Inflammatory macrophage (primary cell): Measurements from ENCODE around the gene CCNG2.
A peak's percentile ranks its signal among the peaks of the same experiment; 100 is the strongest.

ENCODE experiments used
- DNase-seq, 2 donors: peaks; one replicate each; pipeline ENCODE4 v3.0.0-alpha.2; 2020 to 2022

Gene CCNG2

DNA sequence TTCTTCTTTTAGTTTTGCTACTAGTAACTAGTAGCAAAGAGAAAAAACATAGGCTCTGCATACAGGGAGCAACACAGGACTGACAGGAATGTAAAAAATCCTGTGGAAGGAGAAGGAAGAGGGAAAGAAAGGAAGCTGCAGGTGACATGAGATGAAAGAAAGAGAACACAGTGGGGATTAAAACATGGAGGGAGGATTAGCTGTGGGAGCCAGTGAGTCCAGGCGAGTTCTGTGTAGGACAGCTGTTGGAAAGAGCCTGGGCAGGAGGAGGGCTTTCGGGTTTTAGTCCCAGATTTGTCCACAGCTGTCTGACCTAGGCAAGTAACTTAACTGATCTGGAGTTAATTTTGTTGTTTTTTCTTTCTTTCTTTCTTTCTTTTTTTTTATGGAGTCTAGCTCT is 21.6 kb downstream of the CCNG2 start:
- DNase-seq: no peak

DNA sequence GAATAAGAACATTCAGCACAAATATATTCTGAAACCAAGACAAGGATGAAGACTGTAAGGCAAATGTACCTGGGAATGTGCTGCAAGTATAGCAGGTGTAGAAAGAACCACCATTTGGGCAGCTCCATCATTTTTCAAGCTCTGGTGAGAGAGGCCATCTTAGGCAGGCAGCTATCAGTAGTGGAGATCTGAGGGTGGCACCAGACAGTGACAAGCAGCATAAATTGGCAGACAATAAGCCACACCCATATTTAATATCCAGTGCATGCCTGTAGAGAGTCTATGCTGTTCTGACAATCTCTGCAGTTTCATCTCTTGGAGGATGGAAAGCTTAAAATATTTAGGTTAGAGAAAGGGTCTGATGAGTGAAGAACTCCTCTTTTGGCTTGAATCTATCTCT is 22.5 kb downstream of the CCNG2 start:
- no peak for DNase-seq

DNA sequence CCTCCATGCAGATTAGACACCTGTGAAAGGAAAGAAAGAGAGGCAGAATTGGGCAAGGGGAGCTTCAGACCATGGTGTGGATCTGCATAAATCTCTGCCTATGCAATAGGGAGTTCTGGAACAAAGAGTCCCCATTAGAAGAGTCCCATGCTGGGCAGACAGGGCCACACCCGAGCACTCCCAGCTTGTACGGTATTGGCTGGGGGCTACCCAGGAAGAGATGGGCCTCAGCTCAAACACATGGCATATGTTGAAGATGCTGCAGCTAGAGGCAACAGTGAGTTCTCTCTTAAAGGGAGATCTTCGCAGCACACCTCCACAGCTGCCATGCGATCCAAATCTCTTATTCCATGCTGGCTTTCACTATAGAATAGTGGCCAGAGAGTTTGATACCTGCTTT is 24.7 kb downstream of the CCNG2 start:
- DNase-seq: no peak

DNA sequence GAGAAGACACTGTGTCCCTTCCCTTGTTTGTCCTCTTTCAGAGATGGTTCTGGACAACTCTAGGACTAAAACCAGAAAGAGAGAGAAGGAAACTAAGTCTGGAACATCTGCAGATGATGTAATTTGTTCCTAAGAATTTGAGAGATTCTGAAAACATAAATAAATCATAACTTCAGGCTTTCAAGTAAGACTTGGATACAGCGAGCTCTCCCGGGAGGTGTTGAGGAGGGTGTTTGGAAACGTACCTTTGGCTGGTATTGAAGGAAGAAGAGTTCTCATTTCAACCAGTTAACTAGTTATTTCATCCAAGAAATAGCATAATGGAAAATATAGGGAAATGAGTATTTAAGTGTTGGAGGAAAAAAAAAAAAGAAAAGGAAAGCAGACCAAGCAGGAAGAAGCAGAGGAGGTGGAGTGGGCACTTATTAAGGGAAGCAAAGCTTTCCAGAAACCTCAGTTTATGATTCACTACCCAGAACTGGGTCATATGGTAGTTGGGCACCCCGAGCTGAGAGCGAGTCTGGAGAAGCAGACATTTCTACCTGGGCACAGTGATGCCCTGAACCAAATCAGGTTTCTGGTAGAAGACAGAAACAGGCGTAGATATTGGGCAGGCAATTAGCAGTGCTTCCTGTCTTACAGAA is 26.9 kb downstream of the CCNG2 start:
- peak; percentile 52 to 64 for DNase-seq

DNA sequence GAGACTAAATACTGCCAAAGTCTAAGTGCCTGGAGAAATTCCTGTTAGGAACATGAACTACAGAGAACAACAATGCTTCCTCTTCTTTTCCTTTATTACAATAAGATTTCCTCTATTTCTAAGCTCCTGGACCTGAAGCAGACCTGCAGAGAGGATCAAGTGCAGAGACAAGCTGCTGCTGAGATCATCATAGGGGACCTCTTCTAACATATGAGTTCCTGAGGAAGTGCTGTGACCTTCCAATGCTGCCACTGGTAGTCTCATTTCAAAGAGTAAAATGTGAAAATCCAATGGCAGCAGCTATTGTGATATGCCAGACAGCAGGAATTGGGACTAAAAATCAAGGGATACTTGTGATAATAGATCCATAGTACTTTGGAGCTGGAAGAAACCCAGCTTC is 28.0 kb downstream of the CCNG2 start:
- DNase-seq: peak; percentile 43 to 67

DNA sequence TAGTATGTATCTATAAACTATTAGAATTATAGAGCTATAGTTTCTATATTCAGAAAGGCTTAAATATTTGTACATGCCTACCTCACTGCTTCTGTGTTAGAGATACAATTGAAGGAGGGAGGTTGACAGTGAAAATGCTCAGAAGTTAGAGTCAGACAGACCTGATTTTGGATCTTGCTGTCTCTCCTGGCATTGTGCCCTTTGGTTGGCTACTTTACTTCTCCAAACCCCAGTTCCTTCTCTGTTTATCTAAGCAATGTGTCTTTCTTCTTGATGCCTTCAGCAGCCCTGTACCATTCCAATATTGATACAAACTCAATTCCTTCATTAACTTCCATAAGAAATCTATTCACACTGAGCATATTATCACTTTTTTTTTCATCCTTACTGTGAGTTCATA is 28.7 kb downstream of the CCNG2 start:
- peak in 1 of 2 donors; percentile 17 for DNase-seq

DNA sequence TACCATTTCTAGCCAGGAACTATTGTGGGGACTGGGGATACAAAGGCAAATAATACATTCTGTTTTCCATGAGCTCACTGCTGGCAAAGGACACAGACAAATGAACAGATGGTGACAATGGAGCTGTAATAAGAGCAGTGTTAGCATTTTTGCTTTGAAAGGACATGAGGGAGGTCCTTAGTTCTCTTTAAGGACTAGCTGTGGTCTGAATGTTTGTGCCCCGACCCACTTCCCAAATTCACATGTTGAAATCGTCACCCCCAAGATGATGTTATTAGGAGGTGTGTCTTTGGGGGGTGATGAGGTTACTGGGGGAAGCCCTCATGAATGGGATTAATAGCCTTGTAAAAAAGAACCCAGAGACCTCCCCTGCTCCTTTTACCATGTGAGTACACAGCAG is 30.3 kb downstream of the CCNG2 start:
- peak in 1 of 2 donors; percentile 20 for DNase-seq

DNA sequence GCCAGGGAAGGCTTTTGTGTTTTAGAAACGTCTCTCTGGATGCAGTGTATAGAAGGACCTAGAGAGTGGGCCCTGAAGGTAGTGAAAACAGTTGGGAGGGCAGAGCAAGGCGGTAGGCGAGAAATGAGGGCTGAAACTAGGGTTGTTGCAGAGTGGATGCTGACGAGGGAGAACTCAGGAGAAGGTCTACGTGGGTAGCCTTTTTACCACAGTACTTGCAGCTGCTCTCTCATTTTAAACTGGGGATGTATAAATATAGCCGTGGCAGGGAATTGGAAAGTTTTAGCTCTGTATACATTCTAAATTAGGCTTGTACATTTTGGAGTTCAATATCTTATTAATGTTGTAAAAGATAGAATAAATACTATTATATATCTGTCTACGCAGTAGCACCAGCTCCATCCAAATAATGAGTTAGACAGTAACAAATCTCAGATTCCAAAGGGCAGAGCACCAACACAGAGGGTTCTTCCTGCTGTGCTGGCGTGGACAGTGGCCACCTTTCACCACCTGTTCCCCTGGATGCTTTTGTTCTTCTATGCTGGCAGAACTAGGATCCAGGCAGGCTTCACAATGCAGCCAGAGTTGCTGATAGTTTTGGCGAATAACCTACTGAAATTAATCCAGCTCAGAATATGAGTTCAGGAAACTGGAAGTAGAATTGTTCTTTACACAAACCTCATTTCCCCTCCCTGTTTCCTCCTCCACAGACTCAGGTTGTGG is 31.7 kb downstream of the CCNG2 start:
- DNase-seq: no peak

DNA sequence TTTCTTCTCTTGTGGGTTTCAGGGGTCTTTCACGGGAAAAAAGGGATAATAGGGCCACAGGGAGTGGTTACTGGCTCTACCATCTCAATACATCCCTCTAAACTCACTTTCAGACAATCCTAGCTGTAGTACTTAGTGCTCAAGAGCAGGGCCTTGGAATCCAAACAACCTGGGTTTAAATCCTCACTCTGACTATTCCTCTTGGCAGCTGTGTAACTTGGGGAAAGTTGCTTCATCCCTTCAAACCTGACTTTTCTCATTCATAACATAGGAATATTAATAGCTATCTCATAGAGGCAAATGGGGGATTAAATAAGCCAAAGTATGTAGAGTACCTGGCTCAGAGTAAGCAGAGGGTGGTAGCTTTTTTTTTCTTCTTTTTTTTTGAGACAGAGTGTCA is 32.4 kb downstream of the CCNG2 start:
- DNase-seq: no peak

DNA sequence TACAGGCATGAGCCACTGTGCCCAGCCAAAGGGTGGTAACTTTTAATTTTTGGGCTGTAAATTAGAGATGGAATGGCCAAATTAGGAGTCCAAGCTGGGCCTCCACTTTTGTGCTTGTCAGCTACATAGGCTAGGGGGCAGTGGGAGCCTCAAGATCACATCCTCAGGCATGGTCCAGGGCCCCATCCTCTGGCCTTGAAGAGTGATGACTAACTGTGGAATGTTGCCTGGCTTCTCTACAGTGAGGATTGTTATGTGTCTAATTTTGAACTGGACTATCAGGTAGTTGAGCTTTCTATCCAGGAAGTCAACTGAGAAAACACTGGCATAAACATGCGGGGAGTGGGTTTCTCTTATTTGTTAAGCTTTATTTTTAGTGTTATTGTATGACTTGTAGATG is 33.0 kb downstream of the CCNG2 start:
- DNase-seq: no peak

DNA sequence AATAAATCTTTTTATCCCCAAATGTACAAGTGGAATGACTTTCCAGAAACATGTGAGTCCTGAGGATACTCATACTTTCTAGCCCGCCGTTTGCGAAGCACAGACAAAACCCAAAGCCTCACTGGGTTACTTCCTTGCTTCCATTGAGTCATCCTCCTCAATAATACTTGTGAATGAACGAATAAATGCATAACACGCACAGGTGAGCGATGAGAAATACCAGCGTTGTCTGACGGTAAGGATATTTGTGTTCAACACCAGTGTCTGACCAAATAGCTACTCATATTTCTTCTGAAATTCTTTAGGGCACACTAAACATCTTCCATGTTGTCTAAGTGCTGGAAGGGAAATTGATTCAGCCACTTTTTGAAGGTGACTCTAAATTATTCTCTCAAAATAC is 36.0 kb downstream of the CCNG2 start:
- no peak for DNase-seq

DNA sequence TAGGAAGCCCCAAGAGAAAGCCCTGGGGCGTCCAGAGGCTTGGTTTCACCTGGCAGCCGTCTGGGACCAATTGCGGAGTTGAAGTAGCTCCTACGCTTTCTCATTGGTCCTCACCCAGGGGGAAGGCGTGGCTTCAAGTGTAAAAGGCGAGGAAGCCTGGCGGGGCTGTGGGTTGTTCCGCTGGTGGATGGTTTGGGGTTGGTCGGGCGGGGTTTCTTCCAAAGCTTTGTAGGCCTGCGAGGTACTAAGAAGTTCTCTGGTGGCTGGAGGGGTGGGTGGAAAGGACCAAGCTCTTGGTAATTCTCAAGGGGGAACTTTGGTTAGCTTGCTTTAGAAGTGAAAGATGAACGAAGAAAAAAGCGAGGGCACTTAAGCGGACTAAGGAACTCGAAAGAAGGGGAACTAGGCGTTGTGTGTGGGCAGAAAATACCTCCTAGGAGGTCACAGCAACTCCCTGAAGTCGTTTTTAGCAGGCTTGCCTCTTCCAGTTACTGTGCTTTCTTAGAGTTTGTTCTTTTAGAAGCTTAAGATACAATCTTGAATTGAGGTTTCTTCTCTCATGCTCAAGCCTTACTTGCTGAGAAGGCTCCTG is 36.6 kb downstream of the CCNG2 start:
- peak; percentile 86 to 87 for DNase-seq

DNA sequence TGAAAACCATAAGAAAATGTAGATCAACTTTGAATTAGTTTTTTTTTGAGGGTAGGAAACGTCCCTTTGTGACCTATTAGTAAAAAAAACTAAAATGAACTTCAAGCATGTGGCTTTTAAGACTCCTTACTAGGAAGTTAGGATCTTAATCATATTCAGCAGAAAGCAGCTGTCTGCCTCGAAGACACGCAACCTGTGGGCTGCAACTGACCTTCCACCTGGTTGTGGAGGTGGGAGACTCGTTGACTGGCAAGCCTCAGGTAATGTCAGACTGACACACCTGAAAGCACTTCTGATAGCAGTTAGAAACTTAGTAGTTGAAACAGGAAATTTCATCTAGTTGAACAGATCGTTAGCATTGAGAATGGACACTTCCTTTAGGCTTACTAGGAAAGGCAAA is 37.4 kb downstream of the CCNG2 start:
- DNase-seq: no peak

DNA sequence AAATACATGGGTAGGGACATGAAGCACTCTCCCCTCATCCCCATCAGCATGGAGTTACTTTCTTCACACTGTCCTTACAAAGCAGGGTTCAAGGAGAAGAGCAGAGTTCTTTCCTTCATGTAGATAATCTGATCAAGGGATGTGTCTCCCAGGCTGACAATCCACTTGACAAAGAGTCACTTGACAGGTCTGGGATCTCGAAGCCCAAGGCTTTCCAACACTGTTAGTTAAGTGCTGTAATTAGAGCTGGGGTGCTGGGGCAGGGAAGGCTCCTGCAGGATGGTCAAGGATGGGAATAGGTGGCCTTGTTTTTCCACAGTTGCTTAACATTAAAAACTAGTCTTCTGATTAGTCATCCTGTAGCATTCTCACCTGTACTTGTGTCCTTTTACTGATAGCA is 38.0 kb downstream of the CCNG2 start:
- DNase-seq: no peak

DNA sequence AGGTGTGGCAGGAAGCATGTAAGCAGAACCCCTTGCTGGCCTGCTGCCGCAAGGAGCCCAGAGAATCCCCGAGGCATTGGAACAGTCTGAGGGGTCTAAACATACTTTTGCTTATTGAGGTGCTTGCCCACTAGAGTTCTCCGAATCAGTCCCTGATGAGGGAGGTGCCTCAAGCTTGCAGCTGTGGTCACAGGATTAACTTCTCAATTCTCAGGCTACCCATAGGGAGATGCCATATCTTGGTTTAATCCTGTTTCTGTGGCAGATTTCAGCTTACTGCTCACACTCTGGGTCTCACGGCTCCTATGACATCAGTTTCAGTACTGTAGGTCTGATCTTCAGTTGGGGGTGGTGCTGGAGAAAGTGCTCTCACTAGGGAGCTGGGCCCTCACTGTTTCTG is 39.9 kb downstream of the CCNG2 start:
- DNase-seq: peak; percentile 81 to 86

DNA sequence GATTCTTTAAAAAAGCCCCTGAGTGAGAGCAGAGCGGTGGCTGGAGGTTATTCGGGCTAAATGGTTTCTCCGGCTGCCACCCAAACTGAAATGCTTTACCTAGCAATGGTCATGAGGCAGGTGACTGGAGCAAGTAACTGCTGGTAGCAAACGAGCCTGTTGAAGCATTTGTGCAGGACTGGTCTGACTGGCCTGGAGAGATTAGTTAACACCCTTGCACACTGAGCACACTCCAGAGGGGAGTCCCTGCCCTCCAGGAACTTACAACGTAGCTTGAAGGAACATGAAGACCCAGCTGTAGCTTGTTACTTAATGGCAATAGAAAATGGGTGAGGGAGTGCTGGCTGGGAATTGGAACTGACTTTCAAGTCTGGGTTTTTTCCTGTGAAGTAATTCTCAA is 40.4 kb downstream of the CCNG2 start:
- no peak for DNase-seq

DNA sequence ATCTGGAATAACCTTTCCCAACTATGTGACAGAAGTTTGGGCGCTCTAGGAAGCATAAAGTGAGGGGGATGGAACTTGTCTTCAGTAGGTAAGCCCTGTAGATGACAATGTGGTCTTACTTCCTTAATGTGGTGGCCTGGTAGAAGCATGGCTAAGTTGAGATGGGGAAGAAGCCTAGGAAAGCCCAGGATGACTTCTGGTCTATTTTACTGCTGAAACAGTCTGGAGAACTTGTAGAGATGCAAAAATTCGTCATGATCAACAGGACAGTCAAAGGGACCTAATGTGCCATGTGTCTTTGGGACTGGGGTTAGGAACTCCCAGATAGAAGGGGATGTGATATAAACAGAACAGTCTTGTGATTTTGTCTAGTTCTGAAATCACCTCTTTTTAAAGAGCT is 40.8 kb downstream of the CCNG2 start:
- DNase-seq: peak; percentile 41 to 46

DNA sequence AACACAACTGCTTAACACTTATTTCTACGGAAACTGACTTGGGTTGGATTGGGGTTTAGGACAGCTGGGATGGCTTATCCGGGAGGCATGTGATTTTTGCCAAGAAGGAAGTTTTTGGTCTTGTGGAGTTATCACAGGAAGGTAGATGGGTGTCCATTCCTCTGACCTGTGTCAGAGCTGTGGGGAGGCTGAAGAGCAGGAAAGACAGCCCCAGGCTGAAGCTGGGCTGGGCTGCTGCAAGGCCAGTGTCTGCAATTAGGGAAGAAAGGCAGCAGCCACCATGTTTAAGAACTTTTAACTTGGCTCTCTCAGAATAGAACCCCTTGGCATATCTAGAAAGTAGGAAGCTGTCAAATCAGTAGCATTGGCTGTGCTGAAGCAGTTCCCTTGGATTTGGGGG is 42.3 kb downstream of the CCNG2 start:
- no peak for DNase-seq

DNA sequence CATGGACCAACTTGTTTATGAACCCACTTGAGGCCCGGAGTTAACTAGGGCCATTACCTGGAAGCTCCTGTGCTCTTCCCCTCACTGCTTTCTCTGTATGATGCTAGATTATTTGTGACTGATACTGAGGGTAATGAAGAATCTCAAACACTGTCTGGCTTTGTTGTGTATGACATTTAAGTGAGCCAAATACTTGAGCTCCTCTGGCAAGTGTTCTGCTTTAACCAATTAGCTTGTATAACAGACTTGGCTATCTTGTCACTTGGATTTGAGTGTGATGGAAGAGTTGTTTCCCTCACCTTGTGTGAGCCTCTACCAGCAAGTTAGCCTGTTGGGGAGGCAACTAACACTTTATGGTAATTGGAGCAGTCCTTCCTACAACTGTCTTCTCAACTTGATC is 42.7 kb downstream of the CCNG2 start:
- no peak for DNase-seq

DNA sequence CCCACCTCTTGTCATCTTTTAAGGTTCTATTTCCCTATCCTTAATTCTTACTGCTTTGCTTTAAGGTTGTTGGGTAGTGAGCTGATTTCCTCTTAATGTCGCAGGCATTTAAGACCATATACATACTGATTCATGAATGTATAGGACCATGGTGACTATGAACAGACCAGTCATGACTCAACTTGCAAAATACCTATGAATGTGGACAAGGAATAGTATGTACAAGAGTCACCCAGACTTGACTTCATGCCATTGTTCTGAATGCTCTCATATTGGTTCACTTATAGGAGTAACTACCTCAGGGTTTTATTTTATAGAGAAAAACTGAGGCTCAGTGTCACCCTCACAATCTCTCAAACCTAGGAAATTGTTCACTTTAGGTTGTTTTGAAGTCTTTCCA is 44.3 kb downstream of the CCNG2 start:
- no peak for DNase-seq

DNA sequence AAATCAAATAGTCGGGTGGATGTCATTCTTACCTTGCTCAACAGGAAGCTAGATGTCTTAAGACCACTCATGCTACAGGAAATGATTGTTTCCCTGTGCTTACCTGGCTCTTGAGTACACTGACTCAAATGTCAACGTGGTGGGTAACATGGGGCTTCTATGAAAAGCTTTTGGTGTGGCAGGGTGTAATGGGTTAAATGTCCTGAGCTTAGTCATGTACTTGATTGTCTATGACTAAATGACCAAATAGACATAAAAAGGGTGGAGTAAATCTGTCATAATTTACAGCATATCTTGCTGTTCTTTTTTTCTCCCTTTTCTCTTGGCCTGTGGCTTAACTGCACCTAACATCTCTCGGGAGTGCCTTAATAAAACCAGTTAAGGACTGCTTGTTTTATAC is 44.9 kb downstream of the CCNG2 start:
- DNase-seq: no peak

DNA sequence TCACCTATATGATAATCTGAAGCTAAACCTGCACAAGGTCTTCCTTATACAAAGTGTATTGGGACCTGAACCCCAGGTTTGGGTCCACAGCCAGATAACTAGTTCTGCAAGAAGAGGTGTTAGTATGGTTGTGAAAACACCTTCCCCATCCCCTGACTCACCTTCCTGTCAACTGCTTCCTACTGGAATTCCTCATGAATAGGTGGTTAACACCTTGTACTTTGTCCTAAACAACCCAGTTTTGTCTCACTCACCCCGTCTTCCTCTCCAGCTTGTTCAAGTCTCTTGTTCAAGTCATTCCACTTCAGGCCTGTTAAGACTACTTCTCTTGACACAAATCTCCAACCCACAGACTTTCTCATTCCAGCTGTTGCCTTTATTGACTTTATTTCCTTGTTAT is 45.5 kb downstream of the CCNG2 start:
- DNase-seq: no peak

DNA sequence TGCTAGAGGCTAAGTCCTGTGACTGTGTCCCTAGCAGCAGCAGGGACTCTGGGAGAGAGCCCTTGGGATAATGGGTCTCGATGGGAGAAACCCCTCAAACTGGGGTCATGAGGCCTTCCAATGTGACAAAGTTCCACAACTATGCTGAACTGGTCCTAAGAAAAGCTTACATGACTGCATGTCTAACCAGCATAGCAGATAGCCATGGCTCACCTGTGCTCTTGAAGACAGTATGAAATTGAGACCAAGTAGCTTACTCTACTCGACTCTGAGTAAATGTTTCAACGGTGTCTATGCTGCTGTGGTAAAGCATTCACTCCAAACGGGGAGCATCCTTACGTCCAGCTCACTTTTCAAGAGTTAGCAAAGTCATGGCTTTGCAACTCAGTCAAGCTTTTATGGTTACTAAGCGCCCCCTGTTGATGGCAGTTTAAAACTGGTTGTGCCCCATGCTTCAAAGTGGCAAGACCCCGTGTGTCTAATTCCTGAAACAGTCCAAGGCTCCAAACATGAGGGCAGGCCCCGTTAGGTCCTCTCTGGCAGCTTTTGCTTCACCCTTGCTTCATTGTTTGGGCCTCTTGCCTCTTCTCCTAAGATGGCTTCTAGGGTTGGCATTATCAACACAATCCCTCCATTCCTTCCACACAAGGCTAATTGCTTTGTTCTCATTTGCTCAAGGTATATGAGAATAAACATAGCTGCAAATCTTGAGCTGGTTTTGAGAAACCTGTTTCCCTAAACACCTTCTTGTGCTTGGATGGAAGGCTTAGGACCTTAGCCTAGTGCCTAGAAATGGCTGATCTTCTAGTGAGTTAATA is 46.6 kb downstream of the CCNG2 start:
- DNase-seq: peak; percentile 83 to 89
